ENCODE measurements around the gene PACSIN2.
A peak's percentile ranks its signal among the peaks of the same experiment; 100 is the strongest.

PACSIN2 gene

GRCh38 chr22:42830161-42830560, 184.8 kb downstream of the PACSIN2 start:
- DNase-seq (ENCODE audit: low read depth), result no peak
- no peak for TF ChIP-seq CTCF (conservative IDR thresholded peaks at IDR 0.05; ENCODE audit: control insufficient read depth, insufficient read depth, low read depth, low read length)
- no peak overlapping the region for H3K4me3 ChIP-seq (ENCODE audit: control insufficient read depth, low read depth, low read length)

GRCh38 chr22:42829302-42829701, 185.6 kb downstream of the PACSIN2 start:
- DNase-seq (ENCODE audit: low read depth), result no peak
- TF ChIP-seq CTCF (conservative IDR thresholded peaks at IDR 0.05; ENCODE audit: control insufficient read depth, insufficient read depth, low read depth, low read length), result no peak
- no peak overlapping the region for H3K4me3 ChIP-seq (ENCODE audit: control insufficient read depth, low read depth, low read length)

- H3K4me3 ChIP-seq (ENCODE audit: control insufficient read depth, low read depth, low read length), result no peak overlapping the region
- no peak for TF ChIP-seq CTCF (conservative IDR thresholded peaks at IDR 0.05; ENCODE audit: control insufficient read depth, insufficient read depth, low read depth, low read length)
These were observed 189.2 kb downstream of the PACSIN2 start for GRCh38 chr22:42825796-42826195.

GRCh38 chr22:42821386-42821785, 193.6 kb downstream of the PACSIN2 start:
- no peak overlapping the region for H3K4me3 ChIP-seq (ENCODE audit: control insufficient read depth, low read depth, low read length)
- DNase-seq (ENCODE audit: low read depth), result no peak
- no peak for TF ChIP-seq CTCF (conservative IDR thresholded peaks at IDR 0.05; ENCODE audit: control insufficient read depth, insufficient read depth, low read depth, low read length)

More at GRCh38 chr22:42825796-42826195, 189.2 kb downstream of the PACSIN2 start:
- DNase-seq (ENCODE audit: low read depth), result no peak

GRCh38 chr22:42820045-42820763, 194.7 kb downstream of the PACSIN2 start:
- DNase-seq (ENCODE audit: low read depth), result peak; percentile 75
- H3K4me3 ChIP-seq (ENCODE audit: control insufficient read depth, low read depth, low read length), result no peak overlapping the region
- no peak for TF ChIP-seq CTCF (conservative IDR thresholded peaks at IDR 0.05; ENCODE audit: control insufficient read depth, insufficient read depth, low read depth, low read length)
